ENCODE data around the gene CNR2.

Gene CNR2

GRCh38 chr1:23906731-23907130, 6.4 kb downstream of the CNR2 start:
- no peak overlapping the region for H3K27ac ChIP-seq (ENCODE audit: poor library complexity, severe bottlenecking)

GRCh38 chr1:23905461-23906025, 7.6 kb downstream of the CNR2 start:
- peaks cover 18% of the 10 kb centered on the region for H3K4me1 ChIP-seq (ENCODE audit: insufficient read depth, poor library complexity, severe bottlenecking)
- H3K9me3 ChIP-seq (ENCODE audit: severe bottlenecking) = no peaks in the 10 kb centered on the region
- DNase-seq (ENCODE audit: low spot score) = no peak
- peaks cover 10% of the 10 kb centered on the region for H3K27me3 ChIP-seq (ENCODE audit: insufficient read depth, poor library complexity, severe bottlenecking)
- no peak overlapping the region for H3K4me3 ChIP-seq (ENCODE audit: severe bottlenecking)
- ATAC-seq (ENCODE audit: low read depth) = no peak
- no peak overlapping the region for H3K27ac ChIP-seq (ENCODE audit: poor library complexity, severe bottlenecking)
- no peak for TF ChIP-seq CTCF (IDR thresholded peaks at IDR 0.05; ENCODE audit: poor library complexity, severe bottlenecking)
- H3K36me3 ChIP-seq (ENCODE audit: low read depth) = no peaks in the 10 kb centered on the region

More at GRCh38 chr1:23906731-23907130, 6.4 kb downstream of the CNR2 start:
- TF ChIP-seq CTCF (IDR thresholded peaks at IDR 0.05; ENCODE audit: poor library complexity, severe bottlenecking) = no peak
- no peak for DNase-seq (ENCODE audit: low spot score)
- peaks cover 10% of the 10 kb centered on the region for H3K27me3 ChIP-seq (ENCODE audit: insufficient read depth, poor library complexity, severe bottlenecking)
- H3K9me3 ChIP-seq (ENCODE audit: severe bottlenecking) = no peaks in the 10 kb centered on the region
- ATAC-seq (ENCODE audit: low read depth) = no peak
- no peaks in the 10 kb centered on the region for H3K36me3 ChIP-seq (ENCODE audit: low read depth)
- H3K4me1 ChIP-seq (ENCODE audit: insufficient read depth, poor library complexity, severe bottlenecking) = peaks cover 18% of the 10 kb centered on the region
- no peak overlapping the region for H3K4me3 ChIP-seq (ENCODE audit: severe bottlenecking)

- TF ChIP-seq CTCF (IDR thresholded peaks at IDR 0.05; ENCODE audit: poor library complexity, severe bottlenecking) = no peak
- no peak overlapping the region for H3K27ac ChIP-seq (ENCODE audit: poor library complexity, severe bottlenecking)
- H3K9me3 ChIP-seq (ENCODE audit: severe bottlenecking) = no peaks in the 10 kb centered on the region
- peaks cover 18% of the 10 kb centered on the region for H3K4me1 ChIP-seq (ENCODE audit: insufficient read depth, poor library complexity, severe bottlenecking)
- ATAC-seq (ENCODE audit: low read depth) (peak; percentile 86), DNase-seq (ENCODE audit: low spot score) (no peak)
- peaks cover 10% of the 10 kb centered on the region for H3K27me3 ChIP-seq (ENCODE audit: insufficient read depth, poor library complexity, severe bottlenecking)
- no peaks in the 10 kb centered on the region for H3K36me3 ChIP-seq (ENCODE audit: low read depth)
- no peak overlapping the region for H3K4me3 ChIP-seq (ENCODE audit: severe bottlenecking)
These were observed 8.3 kb downstream of the CNR2 start for GRCh38 chr1:23904748-23905357.

- H3K36me3 ChIP-seq (ENCODE audit: low read depth) = no peaks in the 10 kb centered on the region
- H3K27me3 ChIP-seq (ENCODE audit: insufficient read depth, poor library complexity, severe bottlenecking) = peaks cover 10% of the 10 kb centered on the region
- ATAC-seq (ENCODE audit: low read depth) (no peak), DNase-seq (ENCODE audit: low spot score) (no peak)
- H3K4me1 ChIP-seq (ENCODE audit: insufficient read depth, poor library complexity, severe bottlenecking) = peaks cover 18% of the 10 kb centered on the region
- TF ChIP-seq CTCF (IDR thresholded peaks at IDR 0.05; ENCODE audit: poor library complexity, severe bottlenecking) = no peak
- H3K9me3 ChIP-seq (ENCODE audit: severe bottlenecking) = no peaks in the 10 kb centered on the region
- H3K4me3 ChIP-seq (ENCODE audit: severe bottlenecking) = no peak overlapping the region
- H3K27ac ChIP-seq (ENCODE audit: poor library complexity, severe bottlenecking) = no peak overlapping the region
These were observed 9.4 kb downstream of the CNR2 start for GRCh38 chr1:23903754-23904153.

All from RWPE2 (cell line).